Sigmoid colon (tissue), 4 donors: ENCODE measurements around the gene TMEM120B.

Experiments
- POLR2A ChIP-seq, 2 donors: fragments of 450-650 bp; IDR thresholded peaks; one replicate each; pipeline ENCODE4 v1.6.1; 2016; ENCODE audit warnings: antibody characterized with exemption in 2 of 2, mild to moderate bottlenecking in 2 of 2, moderate library complexity in 2 of 2
- POLR2AphosphoS5 ChIP-seq, 4 donors: sonication (generic); formaldehyde crosslinking; IDR thresholded peaks; one replicate each; pipeline ENCODE4 v1.6.1; 2017; ENCODE audit warnings: antibody characterized with exemption in 4 of 4
- TF ChIP-seq, protein P1 (sequence below), 4 experiments: fragments of 450-650 bp in 3 of 4; fragments of 200-600 bp in 1 of 4; IDR thresholded peaks; one replicate each; pipeline ENCODE4 v1.5.1; 2016 to 2019; ENCODE audit warnings: antibody characterized with exemption in 4 of 4, mild to moderate bottlenecking in 3 of 4, moderate library complexity in 2 of 4

DNA sequence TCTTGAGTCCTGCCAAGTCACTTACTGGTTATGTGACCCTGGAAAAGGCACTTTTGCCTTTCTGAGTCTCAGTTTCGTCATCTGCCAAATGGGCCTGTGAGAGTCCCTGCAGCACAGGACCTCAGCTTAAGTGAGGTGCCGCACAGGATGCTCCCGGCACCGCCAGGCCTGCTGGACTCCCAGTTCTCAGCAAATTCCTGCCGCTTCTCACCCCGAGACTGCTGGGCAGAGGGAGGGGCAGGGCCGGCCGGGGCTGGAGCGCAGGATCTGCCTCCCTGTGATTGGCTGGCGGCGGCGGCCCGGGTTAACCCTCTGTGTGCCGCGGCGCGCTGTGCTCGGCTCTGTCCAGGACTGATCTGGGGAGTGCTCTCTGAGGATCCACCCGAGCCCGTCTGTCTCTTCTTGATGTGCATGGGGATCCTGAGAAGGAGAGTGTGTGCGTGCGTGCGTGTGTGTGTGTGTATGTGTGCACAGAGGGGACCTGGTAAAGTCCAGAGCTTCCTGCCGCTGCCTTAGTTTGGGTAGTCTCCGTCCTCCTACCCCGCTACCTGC is 99.8 kb downstream of the TMEM120B start:
- TF ChIP-seq, protein P1, sequence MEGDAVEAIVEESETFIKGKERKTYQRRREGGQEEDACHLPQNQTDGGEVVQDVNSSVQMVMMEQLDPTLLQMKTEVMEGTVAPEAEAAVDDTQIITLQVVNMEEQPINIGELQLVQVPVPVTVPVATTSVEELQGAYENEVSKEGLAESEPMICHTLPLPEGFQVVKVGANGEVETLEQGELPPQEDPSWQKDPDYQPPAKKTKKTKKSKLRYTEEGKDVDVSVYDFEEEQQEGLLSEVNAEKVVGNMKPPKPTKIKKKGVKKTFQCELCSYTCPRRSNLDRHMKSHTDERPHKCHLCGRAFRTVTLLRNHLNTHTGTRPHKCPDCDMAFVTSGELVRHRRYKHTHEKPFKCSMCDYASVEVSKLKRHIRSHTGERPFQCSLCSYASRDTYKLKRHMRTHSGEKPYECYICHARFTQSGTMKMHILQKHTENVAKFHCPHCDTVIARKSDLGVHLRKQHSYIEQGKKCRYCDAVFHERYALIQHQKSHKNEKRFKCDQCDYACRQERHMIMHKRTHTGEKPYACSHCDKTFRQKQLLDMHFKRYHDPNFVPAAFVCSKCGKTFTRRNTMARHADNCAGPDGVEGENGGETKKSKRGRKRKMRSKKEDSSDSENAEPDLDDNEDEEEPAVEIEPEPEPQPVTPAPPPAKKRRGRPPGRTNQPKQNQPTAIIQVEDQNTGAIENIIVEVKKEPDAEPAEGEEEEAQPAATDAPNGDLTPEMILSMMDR (IDR thresholded peaks at IDR 0.05), result peak in 2 of 4 experiments; percentile 2 to 21
- TF ChIP-seq POLR2AphosphoS5 (IDR thresholded peaks at IDR 0.05), result peak in 2 of 4 donors; percentile 11 to 17
- no peak for TF ChIP-seq POLR2A (IDR thresholded peaks at IDR 0.05)
